Stimulated activated naive CD8-positive, alpha-beta T cell treated with anti-CD3 and anti-CD28 coated beads, Interleukin-15, amount 100 ng/mL, for 72 hours (primary cell): Measurements from ENCODE around the gene FBXL12.
A peak's percentile ranks its signal among the peaks of the same experiment; 100 is the strongest.
"Not testable (repeated sequence)": the region's sequence is repeated elsewhere in the genome, so short reads cannot be mapped to it uniquely, and the experiment has no call there.

Experiments used
- ATAC-seq: fragments of 150-1000 bp; cut with Tn5 transposase; 2 replicates; pipeline ENCODE4 v1.10.0; 2021; ENCODE audit warnings: mild to moderate bottlenecking, moderate library complexity
- DNase-seq, 2 donors: peaks; one replicate each; pipeline ENCODE4 v3.0.0; 2021 to 2022
- H3K27ac Mint-ChIP-seq, 2 donors: one replicate each; pipeline ENCODE4 v1.8.0; 2022; ENCODE audit warnings: mild to moderate bottlenecking in 2 of 2, mixed read lengths in 2 of 2, moderate library complexity in 2 of 2
- H3K27me3 Mint-ChIP-seq: one replicate; pipeline ENCODE4 v1.8.0; 2022; ENCODE audit warnings: mixed read lengths
- H3K4me1 Mint-ChIP-seq: one replicate; pipeline ENCODE4 v1.8.0; 2022; ENCODE audit warnings: mild to moderate bottlenecking, mixed read lengths
- H3K4me3 Mint-ChIP-seq, 2 donors: one replicate each; pipeline ENCODE4 v1.8.0; 2022; ENCODE audit warnings: mild to moderate bottlenecking in 2 of 2, mixed read lengths in 2 of 2, moderate library complexity in 1 of 2
- H3K9me3 Mint-ChIP-seq, 2 donors: one replicate each; pipeline ENCODE4 v1.8.0; 2022; ENCODE audit warnings: mixed read lengths in 2 of 2

The FBXL12 gene

DNA sequence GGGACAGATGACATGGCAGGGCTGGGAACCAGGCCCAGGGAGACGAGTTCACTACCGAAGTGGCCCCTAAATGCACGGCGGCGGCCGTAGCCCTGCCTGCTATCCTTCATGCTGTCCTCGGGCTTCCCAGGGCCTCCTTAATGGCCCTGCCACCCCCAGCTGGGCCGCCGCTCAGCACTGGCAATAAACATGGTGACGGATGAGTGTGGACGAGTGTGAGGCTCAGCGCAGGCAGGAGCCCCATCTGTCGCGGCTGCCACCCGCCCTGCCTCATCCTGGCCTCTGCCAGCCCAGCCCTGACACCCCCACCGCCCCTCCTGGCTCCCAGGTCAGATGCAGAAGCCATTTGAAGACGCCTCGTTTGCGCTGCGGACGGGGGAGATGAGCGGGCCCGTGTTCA lies 29.9 kb upstream of the FBXL12 start:
- Mint-ChIP-seq H3K27ac (no peak overlapping the region), H3K27me3 (no peaks in the 10 kb centered on the region), H3K4me3 (no peak overlapping the region), H3K4me1 (peaks cover 46% of the 10 kb centered on the region), H3K9me3 (no peaks in the 10 kb centered on the region)
- ATAC-seq (no peak), DNase-seq (no peak)

DNA sequence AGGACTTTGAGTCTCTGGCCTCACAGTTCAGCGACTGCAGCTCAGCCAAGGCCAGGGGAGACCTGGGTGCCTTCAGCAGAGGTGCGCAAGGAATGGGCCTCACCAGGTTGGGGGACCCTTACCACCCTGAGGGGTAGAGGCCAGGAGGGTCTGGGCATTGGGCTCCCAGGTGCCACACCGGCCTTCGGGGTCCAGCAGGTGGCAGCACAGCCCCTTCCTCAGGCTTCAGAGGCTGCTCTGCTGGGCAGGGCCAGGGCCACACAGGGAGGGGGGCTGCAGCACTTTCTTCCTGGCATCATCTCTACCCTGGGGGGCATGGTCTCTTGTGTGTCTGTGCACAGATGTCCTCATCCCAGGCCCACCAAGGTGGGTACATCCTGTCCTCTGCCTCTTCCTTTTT lies 29.2 kb upstream of the FBXL12 start:
- Mint-ChIP-seq H3K9me3 (no peaks in the 10 kb centered on the region), H3K27me3 (no peaks in the 10 kb centered on the region), H3K27ac (no peak overlapping the region), H3K4me1 (peaks cover 46% of the 10 kb centered on the region), H3K4me3 (no peak overlapping the region)
- ATAC-seq (peak; percentile 42), DNase-seq (no peak)

DNA sequence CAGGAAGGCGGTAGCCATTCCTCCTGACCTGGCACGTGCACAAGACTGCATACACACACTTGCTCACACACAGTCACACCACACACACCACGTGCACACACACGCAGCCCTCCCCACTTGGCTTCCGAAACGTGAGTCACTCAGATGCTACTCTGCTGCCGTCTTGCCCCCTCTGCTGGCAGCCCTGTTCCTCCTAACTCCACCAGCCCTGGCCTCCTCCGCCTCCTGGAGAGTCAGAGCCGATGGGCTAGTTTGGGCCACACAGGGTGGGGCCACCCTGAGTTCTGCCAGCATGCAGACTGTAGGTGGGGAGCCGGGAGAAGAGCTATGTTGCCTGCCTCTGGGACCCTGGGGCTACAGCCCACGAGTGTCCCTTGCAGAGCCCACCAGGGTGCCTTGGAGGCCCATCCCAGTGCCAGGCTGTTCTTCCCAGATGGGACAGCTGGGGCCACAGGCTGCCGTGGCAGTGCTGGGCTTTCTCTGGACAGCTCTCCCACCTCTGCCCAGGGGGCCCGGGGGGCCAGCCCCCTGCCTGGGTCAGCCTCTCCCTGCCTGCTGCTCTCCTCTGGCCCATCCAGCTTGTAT lies 28.3 kb upstream of the FBXL12 start:
- Mint-ChIP-seq H3K4me1 (peaks cover 39% of the 10 kb centered on the region), H3K4me3 (no peak overlapping the region), H3K9me3 (no peaks in the 10 kb centered on the region), H3K27ac (no peak overlapping the region), H3K27me3 (no peaks in the 10 kb centered on the region)
- ATAC-seq (peak; percentile 65), DNase-seq (peak in 1 of 2 donors; percentile 42)

DNA sequence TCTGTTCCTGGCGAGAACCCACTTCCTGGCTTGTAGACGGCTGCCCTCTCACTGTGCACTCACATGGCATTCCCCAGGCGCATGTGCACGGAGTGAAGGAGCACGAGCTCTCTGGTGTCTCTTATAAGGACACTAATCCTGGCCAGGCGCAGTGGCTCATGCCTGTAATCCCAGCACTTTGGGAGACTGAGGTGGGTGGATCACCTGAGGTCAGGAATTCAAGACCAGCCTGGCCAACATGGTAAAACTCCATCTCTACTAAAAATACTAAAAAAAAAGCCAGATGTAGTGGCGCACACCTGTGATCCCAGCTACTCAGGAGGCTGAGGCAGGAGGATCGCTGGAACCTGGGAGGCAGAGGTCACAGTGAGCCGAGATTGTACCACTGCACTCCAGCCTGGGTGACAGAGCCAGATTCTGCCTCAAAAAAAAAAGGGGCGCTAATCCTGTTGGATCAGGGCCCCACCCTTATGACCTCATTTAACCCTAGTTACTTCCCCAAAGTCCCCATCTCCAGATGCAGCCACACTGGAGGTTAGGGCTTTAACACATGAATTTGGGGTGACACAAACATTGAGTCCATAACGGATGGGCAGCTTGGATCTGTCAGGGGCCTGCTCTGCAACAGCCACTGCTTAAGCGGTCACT lies 24.9 kb upstream of the FBXL12 start:
- H3K4me3 Mint-ChIP-seq, H3K27ac Mint-ChIP-seq, DNase-seq, ATAC-seq, H3K9me3 Mint-ChIP-seq, H3K27me3 Mint-ChIP-seq: not testable (repeated sequence)
- H3K4me1 Mint-ChIP-seq: peaks cover 52% of the 10 kb centered on the region

DNA sequence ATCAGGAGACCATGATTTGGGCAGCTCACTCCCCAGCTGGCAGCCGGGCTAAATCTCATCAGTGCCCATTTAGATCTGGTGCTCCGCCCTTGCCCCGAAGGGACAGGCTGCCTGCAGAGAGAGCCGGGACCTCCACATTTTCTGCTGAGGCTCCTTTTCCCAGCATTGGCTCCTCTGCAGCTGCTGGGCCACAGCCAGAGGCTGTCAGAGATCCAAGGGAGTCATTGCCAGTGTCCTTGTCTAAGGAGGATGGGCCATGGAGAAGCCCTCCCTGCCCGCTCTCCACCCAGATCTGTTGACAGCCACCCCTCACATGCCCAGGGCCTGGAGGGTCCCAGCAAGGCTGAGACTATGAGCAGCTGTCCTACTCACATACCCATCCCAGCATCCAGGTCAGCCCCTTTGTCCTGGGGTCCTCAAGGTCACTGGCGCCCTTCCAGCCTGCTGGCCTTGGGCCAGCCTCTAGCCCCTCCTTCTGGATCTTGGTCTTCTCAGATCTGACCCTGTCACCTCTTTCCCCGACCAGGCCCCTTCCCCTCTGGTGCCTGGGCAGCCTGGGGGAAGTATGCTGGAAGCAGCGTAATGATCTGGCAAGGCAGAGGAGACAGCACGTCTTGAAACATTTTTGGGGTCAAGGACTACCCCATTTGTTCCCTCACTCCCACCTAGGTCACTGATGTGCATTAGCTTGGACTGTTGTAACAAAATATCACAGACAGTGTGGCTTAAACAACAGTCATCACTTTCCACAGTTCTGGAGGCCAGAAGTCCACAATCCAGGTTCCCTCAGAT lies 24.2 kb upstream of the FBXL12 start:
- Mint-ChIP-seq H3K4me1 (peaks cover 52% of the 10 kb centered on the region), H3K9me3 (no peaks in the 10 kb centered on the region), H3K4me3 (no peak overlapping the region), H3K27me3 (no peaks in the 10 kb centered on the region), H3K27ac (peak overlapping the region in 1 of 2 donors; percentile 25)
- no peak for ATAC-seq
- no peak for DNase-seq

DNA sequence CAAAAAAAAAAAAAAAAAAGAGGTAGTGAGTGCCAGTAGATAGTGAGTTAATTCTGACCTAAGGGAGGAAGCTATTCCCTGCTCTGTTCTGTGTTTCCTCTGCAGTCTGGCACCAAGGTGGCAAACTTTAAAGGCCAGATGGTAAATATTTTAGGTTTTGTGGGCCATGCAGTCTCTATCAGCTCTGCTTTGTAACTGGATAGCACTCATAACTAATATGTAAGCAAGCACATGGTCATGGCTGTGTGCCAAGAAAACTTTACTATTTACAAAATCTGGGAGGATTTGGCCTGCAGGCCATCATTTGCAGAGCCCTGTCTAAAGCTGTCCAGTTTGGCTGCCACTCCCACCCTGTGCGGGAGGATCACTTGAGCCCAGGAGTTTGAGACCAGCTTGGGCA lies 20.5 kb upstream of the FBXL12 start:
- no peaks in the 10 kb centered on the region for H3K9me3 Mint-ChIP-seq
- no peak overlapping the region for H3K4me3 Mint-ChIP-seq
- H3K27ac Mint-ChIP-seq: no peak overlapping the region
- ATAC-seq: no peak
- no peaks in the 10 kb centered on the region for H3K27me3 Mint-ChIP-seq
- peaks cover 36% of the 10 kb centered on the region for H3K4me1 Mint-ChIP-seq
- no peak for DNase-seq

DNA sequence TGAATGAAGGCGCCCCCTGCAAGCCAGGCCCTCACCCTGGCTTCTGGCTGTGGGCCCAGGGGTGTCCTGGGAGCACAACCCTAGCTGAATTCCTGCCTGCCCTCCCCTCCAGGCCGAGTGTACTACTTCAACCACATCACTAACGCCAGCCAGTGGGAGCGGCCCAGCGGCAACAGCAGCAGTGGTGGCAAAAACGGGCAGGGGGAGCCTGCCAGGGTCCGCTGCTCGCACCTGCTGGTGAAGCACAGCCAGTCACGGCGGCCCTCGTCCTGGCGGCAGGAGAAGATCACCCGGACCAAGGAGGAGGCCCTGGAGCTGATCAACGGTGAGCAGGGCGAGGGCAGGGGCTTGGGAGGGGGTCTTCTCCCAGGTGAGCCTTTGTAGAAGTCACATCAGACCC lies 19.4 kb upstream of the FBXL12 start:
- no peaks in the 10 kb centered on the region for H3K27me3 Mint-ChIP-seq
- DNase-seq (no peak), ATAC-seq (no peak)
- H3K4me3 Mint-ChIP-seq: no peak overlapping the region
- H3K4me1 Mint-ChIP-seq: peaks cover 40% of the 10 kb centered on the region
- no peaks in the 10 kb centered on the region for H3K9me3 Mint-ChIP-seq
- no peak overlapping the region for H3K27ac Mint-ChIP-seq

DNA sequence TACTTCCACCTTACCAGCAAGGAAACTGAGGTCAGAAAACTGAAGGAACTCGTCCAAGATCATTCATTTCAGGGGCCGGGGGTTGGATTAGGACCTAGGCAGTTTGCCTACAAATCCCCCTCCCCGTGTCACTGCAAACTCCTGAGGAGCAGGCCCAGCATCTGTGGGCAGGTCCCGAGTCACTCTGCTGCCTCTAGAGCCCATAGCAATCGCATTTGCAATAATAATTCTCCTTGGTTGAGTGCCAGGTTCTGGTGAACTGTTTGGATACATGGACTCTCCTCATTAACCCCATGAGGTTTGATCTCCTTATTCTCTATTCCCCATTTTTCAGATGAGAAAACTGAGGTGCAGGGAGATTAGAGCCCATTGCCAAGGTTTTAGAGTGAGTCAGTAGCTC lies 17.1 kb upstream of the FBXL12 start:
- DNase-seq (no peak), ATAC-seq (no peak)
- H3K9me3 Mint-ChIP-seq: no peaks in the 10 kb centered on the region
- H3K4me1 Mint-ChIP-seq: peaks cover 40% of the 10 kb centered on the region
- peak overlapping the region; percentile 87 to 91 for H3K4me3 Mint-ChIP-seq
- H3K27me3 Mint-ChIP-seq: no peaks in the 10 kb centered on the region
- peak overlapping the region; percentile 83 to 88 for H3K27ac Mint-ChIP-seq

DNA sequence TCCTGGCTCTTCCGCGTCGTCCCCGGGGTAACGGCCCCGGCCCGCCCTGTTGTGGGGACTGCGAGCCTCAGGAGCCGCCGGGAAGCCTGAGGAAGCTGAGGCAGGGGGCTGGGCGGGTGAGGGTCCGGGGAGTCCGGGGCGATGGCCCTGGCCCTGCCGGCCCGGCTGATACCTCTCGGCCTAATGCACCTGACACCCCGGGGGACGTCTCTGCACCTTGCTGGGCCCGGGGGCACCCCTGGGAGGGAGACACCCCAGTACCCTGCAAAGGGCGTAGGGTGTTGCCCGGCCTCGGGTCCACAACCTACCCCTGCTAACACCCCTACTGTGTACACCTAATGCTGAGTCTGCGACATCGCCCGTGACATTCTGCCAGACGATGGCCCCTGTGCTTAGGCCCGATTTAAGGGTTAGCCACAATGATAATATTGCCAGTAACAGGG lies 16.6 kb upstream of the FBXL12 start:
- no peaks in the 10 kb centered on the region for H3K27me3 Mint-ChIP-seq
- DNase-seq: no peak
- H3K4me1 Mint-ChIP-seq: peaks cover 39% of the 10 kb centered on the region
- ATAC-seq: peak; percentile 24
- no peaks in the 10 kb centered on the region for H3K9me3 Mint-ChIP-seq
- H3K4me3 Mint-ChIP-seq: peak overlapping the region; percentile 87 to 91
- H3K27ac Mint-ChIP-seq: peak overlapping the region; percentile 83 to 88

DNA sequence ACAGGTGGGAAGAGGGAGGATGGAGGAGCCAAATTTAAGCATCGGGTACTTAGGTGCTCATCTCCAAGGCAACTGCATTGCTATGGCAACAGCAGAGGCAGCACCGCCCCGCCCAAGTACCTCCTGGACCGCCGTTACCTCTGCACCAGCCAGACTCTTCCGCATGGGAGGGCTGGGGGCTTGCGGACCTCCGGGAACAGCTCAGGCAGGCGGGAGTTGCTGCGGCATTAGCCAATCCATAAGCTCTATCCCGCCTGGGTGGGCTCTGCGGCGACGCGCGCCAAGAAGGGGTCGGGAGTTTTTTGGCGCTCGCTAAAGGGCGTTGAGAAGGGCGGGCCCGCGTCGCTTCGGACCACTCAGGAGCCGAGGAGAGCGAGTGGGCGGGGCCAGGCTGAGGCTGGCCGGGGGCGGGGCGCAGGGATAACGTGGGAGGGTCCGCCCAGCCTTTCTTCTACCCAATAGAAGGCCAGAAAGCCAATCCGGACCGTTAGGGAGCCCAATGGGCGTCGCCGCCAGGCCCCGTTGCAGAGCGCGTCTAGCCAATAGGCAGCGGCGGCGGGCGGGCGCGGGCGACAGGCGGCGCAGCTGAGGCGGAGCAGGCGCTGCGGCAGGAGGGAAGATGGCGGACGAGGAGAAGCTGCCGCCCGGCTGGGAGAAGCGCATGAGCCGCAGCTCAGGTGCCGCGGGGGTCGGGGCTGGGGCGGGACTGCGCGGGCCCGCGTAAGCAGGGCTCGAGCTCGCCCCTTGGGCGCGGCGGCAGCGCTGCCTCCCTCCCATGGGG lies 16.0 kb upstream of the FBXL12 start, which contains the start of gene PIN1:
Gene PIN1, plus strand, starts transcription at position 593 of the 781 bp plus-strand sequence. Its CDS starts 27 bp downstream, at position 620.
- Mint-ChIP-seq H3K9me3 (no peaks in the 10 kb centered on the region), H3K27ac (peak within 1 kb of the TSS; percentile 88 to 89), H3K4me3 (peak within 1 kb of the TSS; percentile 87 to 91), H3K4me1 (peaks cover 35% of the 10 kb centered on the region), H3K27me3 (no peaks in the 10 kb centered on the region)
- peak; percentile 99 for DNase-seq
- ATAC-seq: peak; percentile 99

DNA sequence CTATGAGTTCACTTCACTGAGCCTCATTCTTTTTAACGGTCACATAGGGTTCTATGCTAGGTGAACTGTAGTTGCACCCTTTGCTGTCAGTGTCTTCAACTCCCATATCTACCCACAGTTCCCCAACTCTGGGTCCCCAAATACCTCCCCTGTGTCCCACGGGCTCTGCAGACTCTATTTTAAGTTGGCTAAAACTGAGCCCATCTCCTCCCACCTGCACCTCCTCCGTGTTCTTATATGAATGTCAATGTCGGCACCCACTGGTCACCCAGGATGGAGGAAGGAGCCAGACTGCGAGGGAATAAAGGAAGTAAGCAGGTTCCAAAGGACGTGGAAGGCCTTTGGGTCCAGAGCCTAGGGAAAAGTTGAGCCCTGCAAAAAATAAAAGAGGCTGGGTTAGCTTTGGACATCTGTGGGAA lies 15.4 kb upstream of the FBXL12 start:
- H3K27me3 Mint-ChIP-seq: no peaks in the 10 kb centered on the region
- peaks cover 32% of the 10 kb centered on the region for H3K4me1 Mint-ChIP-seq
- peak overlapping the region; percentile 87 to 91 for H3K4me3 Mint-ChIP-seq
- H3K27ac Mint-ChIP-seq: peak overlapping the region in 1 of 2 donors; percentile 27
- no peaks in the 10 kb centered on the region for H3K9me3 Mint-ChIP-seq
- ATAC-seq (no peak), DNase-seq (no peak)

DNA sequence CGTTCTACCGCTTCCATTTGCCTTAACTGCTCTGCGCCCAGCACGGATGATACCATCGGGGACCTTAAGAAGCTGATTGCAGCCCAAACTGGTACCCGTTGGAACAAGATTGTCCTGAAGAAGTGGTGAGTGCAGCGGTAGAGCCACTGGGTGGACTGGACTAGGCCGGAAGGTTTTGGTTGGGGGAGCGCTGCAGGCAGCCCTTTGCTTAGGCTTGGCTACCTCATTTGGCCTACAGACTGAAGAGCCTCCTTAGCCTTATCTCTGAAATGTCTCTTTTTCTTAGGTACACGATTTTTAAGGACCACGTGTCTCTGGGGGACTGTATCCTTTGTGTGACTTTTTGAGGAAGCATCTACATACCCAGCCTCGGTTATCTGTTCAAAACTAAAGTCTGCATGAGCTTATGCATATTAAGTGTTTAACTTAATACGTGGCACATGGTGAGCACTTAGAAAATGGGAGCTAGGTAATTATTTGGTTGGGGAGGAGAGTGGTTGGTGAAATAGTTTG lies 9.7 kb upstream of the FBXL12 start:
- peak overlapping the region; percentile 87 to 99 for H3K27ac Mint-ChIP-seq
- peak overlapping the region; percentile 98 to 100 for H3K4me3 Mint-ChIP-seq
- H3K27me3 Mint-ChIP-seq: no peaks in the 10 kb centered on the region
- no peaks in the 10 kb centered on the region for H3K9me3 Mint-ChIP-seq
- no peak for DNase-seq
- H3K4me1 Mint-ChIP-seq: peaks cover 27% of the 10 kb centered on the region
- no peak for ATAC-seq

DNA sequence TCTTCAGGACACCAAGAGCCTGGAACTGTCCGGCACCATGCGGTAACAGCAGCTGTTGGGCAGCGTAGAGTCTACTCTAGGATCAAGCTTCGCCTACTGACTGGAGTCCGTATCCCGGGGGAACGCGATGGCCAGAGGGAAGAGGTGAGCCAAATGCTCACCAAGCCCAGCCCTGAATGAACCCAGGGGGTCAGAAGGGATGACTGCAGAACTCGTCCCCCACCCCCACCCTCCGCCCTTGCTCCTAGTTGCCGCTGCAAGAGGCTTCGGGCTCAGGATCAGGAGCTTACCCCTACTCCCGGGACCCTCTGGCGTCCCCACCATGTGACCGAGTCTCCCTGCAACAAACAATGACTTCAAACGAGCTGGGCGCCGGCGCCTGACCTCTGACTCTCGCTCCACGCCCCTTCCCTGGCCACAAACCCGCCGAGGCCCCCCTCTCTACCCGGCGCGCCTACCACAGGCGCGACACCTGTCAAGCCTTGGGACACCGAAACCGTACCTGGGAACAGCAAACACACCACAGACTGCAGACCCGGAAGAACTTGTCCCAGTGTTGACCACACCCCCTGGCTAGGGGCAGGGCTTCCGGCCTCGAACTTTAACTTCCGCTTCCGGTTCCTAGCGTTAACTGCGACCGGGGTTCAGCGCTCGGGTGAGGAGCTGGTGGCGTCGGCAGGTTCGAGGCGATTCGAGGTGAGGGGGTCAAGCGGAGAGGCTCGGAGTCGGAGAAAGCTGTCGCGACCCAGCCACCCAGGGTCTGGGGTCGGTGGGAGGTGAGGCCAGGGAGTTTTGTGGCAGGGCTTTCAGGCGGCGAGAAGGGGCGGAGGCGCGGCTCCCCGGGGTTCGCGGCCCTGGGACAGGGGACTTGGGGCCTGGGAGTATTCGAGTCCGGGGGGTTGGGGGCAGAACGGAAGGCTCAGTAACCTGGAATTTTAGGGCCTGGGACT lies 8.7 kb upstream of the FBXL12 start, which contains the start of gene UBL5:
Gene UBL5, plus strand, starts transcription at position 630 of the 950 bp plus-strand sequence. CDS start 420 bp downstream, outside the sequence.
- peak within 1 kb of the TSS; percentile 98 to 99 for H3K27ac Mint-ChIP-seq
- H3K27me3 Mint-ChIP-seq: no peaks in the 10 kb centered on the region
- H3K4me1 Mint-ChIP-seq: peaks cover 30% of the 10 kb centered on the region
- no peaks in the 10 kb centered on the region for H3K9me3 Mint-ChIP-seq
- DNase-seq (peak; percentile 76 to 86), ATAC-seq (peak; percentile 99)
- H3K4me3 Mint-ChIP-seq: peak within 1 kb of the TSS; percentile 98 to 100

DNA sequence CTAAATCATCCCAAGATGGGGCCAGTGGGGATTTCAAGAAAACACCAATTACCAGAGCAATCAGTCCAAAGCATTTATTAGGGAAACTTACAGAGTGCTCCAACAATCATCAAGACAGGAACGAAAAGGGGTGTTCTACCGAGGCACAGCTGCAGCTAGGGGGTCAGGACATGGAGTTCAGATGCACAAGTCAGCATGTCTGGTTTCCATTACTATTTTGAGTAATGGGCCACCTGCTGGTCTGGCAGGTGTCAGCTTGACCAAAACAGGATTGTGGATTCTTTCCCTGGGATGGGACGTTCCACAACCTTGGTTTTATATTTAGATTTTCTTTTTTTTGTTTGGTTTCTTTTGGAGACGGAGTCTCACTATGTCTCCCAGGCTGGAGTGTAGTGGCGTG lies 4.9 kb upstream of the FBXL12 start:
- ATAC-seq (no peak), DNase-seq (no peak)
- Mint-ChIP-seq H3K4me1 (peaks cover 35% of the 10 kb centered on the region), H3K4me3 (no peak overlapping the region), H3K9me3 (no peaks in the 10 kb centered on the region), H3K27ac (no peak overlapping the region), H3K27me3 (no peaks in the 10 kb centered on the region)
